GM19452 (cell line): Measurements from ENCODE around the gene ANGEL1.

Experiments
- ATAC-seq: cut with Tn5 transposase; IDR thresholded peaks from one replicate; pipeline ENCODE4 v1.9.1; 2021; ENCODE audit not compliant: unreplicated experiment

ANGEL1 gene

DNA sequence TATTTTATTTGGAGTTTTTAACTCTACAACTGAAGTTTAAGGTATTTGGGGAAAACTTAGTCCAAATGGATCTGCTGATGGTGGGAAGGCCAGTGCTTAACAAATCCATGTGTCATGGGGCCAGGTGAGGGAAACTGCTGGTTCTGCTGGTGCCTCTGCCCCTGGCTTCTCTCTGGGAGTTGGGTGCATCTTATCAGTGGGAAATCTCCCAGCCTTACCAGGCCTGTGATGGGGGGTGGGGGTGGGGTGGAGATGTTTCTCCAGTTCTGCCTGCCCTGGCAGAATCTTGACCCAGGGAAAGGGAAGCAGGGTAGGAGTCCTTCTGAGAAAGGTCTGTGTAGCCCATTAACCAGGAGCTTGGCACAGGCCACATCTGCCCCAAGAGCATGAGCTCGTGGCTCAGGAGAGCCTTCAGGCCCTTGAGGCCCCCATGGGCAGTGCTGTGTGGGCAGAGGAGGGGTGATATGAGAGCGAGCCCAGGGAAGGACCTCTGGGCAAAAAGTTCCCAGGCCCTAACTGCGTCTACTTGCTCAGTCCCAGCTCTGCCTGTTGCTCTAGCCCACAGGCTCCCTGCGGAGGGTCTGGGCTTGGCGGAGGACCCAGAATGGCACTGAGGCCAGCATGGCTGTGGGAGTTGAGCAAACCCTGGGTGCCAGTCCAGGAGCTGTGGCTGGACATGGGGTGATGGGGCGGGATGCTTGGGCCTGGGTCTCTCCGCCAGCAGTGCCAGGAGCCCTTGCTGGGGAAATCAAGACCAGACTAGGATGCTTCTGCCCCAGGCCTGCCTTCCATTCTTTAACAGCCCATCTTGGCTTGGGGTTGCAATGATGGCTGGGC is 33.2 kb downstream of the ANGEL1 start:
- ATAC-seq, result no peak

DNA sequence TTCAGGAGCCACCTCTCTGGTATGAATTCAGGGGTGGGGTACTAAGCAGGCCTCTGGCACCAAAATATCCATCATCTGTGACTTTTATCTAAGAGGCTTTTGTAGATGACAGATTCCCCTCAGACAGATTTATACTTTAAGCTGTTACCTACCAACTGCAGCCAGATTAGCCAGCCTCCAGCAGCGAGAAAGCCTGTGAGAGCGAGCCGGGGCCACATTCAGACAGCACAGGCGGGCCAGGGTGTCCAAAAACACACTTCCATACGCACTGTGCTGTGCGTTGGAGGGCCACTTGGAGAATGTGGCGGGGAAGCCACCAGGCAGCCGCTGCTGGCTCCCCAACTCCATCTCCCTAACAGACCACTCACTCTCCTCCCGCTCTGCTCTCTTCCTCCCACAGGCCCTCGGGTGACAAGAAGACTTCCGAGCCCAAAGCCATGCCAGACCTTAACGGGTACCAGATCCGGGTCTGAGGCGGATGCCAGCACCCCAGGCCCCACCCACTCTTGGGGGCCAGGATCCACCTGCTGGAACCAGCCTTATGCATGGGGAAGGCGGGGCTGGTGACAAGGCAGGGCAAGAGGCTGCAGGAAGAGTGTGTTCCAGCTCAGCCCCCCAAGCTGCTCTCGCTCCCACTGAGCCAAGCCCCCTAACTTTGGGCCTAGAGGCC is 34.0 kb downstream of the ANGEL1 start:
- ATAC-seq, result no peak

DNA sequence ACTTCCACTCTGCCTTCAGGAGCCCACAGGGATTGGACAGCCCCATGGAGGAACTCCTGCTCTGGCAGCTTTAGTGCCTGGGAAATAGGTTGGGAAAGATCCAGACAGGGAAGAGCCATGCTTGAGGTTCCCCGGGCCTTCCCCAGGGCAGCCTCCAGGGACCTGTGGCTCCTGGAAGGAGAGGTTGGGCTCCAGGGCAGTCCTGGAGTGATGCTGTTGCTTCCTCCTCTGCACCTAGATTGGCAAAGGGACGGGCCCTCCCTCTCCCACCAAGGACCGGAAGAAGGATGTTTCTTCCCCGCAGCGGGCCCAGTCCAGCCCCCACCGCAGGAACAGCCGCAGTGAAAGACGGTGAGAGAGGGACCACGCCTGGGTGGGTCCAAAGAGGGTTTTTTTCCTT is 35.0 kb downstream of the ANGEL1 start:
- no peak for ATAC-seq

DNA sequence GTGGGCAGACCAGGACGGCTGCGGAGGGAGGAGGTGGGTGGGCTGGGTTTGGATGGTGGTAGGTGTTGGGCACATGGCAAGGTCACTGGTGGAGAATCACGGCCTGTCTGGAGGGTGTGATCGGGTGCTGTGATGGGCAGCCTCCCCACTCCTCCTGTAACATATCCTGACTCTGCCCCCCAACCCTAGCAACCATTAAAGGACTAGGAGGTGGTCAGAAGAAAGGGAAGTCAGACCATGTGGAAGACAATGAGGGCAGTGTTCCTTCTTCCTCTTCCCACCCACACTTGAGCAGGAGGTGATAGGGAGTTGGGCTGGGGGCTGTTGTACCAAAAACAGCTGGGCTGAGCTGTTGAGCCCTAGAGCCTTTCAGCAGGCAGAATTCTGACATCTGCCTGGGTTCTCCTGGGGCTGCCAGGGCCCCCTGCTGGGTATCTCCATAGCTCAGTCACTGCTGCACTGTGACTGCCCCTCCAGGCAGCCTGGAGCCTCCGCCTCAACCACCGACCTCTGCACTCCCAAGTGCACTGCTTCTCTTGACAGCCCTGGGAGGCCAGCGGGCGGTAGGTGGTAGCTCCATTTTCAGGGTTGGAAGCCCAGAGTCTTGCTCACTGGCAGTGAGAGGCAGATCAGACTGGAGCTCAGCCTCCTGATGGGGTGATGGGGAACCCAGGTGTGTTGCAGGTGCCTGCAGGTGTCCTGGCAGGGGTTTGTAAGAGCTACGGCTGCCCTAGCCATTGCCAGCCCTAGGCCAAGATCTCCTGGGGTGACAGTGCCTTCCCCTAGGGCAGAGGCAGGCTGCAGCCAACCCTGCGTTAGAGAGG is 36.0 kb downstream of the ANGEL1 start:
- ATAC-seq, result no peak

DNA sequence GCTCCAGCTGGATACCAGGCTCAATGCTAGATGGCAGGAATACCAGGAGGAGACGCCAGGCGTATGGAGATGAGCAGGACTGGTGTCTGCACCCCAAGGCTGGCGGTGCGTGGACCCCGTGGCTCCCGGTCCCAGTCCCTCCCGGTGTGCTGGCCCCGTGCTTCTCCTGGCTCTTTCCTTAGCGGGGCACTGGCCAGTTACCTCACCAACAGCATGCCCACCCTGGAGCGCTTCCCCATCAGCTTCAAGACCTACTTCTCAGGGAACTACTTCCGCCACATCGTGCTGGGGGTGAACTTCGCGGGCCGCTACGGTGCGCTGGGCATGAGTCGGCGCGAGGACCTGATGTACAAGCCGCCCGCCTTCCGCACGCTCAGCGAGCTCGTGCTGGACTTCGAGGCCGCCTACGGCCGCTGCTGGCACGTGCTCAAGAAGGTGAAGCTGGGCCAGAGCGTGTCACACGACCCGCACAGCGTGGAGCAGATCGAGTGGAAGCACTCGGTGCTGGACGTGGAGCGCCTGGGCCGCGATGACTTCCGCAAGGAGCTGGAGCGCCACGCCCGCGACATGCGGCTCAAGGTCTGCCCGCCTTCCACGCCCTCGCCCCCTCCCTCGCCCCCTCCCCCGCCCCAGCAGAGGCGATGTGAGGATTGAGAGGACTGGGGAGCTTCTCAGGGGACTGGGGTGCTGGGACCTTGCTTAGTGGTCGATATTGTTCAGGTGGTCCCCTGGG is 36.8 kb downstream of the ANGEL1 start:
- no peak for ATAC-seq

DNA sequence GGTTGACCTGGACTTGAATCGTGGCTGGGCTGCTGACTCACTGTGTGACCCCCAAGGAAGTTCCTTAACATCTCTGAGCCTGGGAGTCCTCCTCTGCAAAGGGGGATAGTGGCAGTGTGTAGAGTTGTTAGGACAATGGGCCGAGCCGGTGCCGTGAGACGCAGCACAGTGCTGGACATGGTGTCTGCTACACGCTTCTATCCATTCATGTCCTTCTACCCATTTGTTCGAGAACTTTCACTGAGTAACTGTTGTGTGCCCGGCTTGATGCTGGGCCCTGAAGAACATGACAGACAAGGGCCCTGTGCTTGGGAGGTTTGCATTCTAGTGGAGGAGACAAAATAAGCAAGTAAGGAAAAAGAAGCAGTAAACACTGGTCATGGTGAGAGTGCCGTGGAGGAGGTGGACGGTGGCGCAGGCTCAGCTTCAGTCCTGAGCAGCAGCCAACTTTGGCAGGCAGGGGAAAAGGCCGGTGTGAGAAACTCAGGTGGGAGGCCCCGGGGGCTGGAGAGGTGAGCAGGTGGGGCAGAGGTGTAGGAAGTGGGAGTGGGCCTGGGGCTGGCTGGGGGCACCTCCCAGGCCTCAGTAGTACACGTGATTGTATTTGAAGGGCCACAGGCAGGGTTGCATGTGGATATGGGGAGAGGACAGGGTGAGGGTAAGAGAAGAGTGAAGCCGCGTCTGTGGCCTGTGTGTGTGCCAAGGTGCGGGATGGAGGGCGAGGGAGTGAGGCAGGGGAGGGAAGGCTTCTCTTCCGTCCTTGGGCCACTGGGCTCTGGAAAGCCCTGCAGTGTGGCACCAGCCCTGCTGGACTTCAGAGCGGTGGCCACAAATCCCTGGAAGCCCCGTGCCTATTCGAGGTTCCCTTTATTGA is 37.6 kb downstream of the ANGEL1 start:
- no peak for ATAC-seq

DNA sequence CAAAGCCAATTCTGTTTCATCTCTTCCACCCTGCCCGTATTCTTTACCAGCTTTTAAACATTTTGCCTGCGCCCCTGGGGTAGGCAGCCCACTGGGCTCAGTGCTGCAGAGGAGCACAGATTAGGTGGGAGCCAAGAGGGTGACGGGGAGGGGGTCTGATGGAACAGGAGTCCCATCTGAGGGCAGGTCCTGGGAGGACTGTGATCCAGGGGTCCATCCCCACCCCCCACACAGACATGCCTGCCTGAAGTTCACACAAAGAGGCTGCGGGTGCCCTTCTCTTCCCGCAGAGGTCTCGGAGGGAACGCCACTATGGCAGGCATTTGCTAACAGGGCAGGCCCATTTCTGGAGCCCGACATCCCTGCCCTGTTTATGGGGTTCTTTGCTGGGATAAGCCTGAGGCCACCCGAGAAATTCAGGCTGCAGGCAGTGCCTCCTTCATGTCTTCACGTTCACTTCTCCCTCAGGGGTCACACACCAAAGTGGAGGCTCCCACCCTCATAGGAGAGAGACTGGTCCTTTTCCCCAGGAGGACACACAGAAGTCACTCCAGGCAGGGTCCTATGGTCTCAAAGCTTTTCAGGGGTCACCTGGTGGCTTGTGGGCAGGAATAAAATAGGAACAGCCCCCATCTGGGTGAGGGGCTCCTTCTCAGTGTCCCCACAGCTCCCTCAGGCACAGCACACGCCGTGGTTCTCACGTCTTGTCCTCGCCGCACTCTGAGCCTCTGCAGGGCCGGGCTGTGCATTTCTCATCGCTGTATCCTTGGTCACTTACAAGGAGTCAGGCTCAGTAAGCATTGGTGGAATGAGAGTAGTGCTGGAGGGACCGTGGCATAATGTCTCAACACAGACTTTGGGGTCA is 38.5 kb downstream of the ANGEL1 start:
- ATAC-seq, result no peak

DNA sequence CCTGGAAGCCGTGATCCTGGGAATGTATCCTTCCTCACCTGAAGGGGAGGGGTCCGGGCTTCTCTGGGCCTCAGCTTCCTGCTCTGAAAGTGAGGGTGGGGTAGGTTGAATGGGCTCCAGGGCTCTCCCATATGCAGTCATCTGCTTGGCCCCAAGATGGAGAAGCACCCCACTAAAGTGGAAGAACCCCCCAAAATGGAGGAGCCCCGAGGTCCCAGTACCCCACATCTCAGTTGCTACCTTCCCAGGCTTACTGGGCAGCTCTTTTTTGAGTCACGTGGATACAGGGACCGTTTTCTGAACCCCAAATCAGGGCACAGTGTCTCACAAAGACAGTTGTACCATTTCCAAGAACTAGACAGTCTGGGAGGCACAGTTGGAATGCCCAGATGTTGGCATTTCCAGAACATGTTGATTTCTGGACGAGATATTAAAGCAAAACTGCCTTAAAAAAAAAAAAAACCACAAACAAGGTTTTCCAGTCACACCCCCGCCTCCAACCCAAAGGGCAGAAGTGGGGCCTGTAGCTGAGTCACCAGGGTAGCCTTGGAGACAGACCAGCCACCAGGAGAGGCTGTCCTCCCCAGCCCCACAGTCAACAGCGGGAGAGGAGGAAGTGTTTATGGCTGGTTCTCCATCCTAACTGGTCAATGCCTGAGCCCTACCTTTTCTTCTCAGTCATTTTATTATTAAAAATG is 39.3 kb downstream of the ANGEL1 start:
- ATAC-seq, result no peak

DNA sequence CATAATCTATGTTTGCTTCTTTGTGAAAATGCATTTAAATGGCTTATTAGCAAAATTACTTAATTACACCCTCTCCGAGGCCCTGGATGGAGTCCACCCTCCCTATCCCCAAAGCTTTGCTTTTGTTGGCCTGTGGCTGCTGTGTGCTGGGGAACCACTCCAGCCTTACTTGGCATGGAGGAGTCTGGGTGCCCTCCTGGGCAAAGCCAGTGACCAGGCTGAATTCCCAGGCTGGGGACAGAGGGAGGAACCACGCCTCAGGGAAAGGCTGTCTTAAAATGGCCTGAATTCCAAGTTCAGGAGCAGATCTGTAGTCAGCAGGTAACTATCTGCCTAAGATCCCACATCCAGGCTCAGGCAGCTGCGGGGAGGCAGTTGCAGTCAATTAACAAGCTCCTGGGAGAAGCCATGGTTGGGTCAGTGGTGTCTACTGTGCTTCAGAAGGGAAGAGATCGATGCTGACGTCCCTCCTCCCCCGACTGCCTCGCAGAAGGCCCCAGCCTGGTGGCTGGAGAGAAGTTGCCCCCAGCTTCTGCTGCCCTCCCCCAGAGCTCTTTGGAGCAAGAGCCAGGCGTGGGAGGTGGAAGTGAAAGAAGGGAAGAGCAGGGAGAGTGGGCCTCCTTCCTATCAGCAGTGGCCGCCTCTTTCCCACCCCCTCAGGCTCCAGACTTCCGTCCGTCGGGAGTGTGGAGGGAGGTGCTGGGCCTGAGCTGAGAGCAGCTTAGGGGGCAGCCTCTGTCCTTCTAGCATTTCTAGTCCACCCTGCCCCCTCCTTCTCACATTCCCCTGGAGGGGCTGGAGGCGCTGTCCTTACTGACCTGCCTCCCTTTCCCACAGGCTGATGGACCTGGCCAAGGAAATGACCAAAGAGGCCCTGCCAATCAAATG is 40.1 kb downstream of the ANGEL1 start:
- no peak for ATAC-seq

DNA sequence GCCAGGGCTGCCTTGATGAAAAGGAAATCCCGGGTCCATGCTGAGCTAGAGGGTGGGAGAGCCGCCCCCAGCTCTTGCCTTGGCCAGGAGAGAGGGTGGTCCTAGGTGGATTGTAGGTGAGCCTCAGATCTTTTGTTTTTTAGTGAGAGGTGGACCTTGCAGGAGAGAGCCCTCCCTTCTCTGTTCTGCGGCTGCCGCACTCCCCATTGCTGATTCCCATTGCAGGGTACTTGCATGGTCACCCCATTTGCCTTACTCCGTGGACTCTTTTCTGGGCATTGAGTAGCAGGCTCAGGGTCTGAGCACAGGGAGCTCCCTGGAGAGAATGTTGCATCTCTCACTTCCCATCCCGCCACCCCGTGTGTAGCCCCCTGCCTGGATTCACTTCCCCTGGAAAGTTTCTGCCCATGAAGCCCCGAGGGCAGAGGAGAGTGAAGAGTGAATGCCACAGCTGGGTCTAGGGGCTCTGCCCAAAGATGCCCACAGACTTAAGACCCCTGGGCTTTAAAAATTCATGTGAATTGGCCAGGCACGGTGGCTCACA is 41.2 kb downstream of the ANGEL1 start:
- no peak for ATAC-seq

DNA sequence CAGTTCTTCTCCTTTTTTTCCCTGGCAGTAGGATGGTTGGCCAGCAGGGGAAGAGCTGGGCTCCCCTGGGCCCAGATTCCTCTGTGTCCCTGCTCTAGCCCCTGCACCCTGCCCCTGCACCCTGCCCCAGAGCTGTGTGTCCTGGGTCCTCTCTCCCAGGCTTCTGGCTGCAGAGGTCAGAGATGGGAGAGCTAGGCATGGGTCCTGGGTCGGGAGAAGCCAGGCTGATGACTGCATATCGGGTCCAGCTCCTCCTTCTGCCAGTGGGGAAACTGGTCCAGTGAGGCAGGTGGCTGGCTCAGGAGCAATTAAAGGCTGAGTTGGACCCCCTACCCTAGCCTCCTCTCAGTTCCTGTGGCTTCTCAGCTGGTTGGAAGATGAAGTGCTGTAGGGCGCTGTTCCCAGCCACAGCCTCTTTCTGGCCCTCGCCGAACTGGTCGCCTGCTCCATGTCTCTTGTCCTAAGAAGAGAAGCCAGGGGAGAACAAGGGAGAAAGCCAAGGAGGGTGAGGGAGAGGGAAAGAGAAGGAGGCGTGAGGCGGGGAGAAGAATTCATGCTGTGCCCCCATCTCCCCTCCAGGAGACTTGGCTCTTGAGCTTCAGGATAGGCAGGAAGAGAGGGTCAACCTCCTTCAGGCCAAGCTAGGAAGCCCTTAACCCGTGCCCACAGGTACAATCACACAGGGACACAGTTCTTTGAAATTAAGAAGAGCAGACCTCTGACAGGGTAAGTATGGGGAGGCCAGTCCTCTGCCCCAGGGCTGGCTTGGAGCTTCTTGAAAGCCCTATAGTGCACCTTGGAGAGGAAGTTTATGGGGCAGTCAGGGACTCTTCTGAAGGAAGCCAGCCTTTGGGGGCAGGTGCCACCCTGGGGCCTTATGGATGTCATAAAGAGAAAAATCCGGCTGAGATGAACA is 41.9 kb downstream of the ANGEL1 start:
- ATAC-seq, result no peak

DNA sequence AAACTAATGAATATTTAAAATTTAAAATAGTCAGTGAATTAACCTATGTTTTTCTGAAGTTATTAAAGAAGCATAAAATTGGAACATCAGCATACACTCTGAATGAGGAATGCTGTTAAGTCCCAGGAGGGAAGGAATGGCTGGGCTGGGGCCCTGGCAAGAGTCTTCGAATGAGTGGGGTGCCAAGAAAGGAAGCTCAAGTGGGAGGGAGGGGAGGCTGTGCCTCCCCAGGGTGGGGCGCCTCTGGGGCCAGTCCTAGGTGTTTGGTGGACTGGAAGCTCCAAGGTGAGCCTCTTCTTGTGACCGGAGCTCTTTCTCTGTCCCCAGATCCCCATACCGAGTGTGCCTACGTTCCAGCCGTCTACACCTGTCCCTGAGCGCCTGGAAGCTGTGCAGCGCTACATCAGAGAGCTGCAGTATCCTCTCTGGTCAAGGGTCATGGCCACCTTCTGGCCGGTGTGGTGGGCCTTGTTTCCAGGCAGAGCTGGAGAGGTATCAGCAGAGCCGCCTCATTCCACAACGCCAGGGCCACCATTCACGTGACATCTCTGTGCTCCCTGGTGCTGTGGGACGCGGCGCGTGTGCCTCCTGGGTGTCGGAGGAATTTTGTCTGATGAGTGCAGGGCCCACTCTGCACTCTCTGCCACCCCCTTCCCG is 42.9 kb downstream of the ANGEL1 start:
- no peak for ATAC-seq

DNA sequence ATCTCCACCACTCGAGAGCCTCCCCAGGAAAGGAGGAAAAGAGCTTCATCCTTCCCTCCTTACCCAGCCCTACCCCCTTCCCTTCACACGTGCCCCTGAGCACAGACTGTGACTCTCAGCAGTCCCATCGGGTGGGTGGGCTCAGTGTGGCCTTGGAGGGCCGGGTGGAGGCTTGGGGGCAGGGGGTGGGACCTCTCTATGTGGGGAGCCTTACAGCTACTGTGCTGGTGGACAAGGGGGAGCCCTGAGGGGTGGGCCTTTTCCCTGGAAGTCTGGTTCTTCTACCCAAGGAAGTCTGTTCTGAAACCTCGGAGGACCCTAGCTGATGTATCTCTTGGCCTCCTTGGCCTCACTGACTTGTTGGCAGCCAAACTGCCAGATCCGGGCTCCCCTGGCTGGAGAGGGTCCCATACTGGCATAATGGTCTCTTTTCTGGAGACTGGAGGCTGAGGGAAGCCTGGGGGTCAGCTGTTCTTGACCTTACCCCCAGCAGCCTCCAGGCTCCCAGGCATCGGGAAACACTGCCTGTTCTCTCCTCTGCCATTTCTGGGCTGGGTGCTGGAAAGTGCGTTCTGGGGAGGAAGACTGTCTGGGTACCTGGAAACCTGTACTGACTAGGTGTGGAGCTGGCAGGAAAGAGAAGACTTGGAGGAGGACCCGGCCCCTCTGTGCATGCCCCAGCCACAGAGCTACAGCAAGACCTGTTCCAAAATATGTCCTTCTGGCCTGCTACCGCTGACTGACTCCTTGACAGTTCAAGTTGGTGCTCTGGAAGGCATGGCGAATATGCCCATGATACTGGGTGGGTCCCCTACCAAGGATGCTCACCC is 43.8 kb downstream of the ANGEL1 start:
- ATAC-seq, result peak; percentile 13

DNA sequence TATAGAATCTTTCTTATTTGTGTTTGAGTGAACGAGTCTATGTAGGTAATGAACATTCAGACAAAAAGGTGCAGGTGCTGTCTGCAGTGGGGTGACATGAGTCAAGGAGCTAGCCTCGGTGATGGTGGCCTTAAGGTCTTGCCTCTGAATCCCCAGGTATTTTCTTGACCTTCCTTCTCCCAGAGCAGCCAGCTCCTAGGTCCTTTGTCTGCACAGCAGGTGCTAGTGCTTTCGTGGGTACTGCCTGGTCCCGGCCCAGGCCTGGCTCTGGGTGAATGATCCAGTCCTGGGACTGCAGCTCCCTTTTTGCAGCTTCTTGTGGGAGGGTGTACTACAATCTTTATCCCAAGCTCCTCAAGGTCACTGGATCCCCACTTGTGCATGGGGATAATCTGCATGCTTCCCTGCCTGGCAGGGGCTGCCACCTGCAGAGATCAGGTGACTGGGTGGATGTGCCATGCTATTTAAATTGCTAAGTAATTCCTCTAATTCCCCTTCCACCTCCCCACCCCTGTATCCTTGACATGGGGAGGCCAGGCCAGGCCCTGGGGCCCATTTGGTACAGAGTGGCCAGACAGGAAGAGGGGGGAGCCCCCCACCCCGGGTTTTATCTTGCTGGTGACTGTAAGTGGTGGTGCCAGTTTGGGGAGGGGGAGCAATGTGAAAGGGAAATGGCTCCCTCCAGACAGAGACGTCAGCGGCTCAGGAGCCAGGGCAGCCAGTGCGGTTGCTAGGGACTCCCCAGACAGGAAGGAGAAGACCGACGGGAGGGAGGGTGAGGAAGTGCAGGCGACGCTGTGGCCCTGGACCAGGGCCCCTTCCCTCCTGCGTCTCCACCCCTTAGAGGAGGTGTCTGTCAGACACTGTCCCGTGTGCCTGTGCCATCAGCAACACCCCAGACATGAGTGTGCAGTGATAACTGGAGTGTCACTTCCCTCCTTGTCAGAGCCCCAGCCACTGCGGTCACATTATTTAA is 44.7 kb downstream of the ANGEL1 start:
- peak; percentile 95 for ATAC-seq
